ENCODE measurements around the gene SNRNP40. TPM values are rescaled to one million over a fixed set of nuclear protein-coding genes. Genes with fewer than 3 reads are reported as not detected.
"Not testable (repeated sequence)": the region's sequence is repeated elsewhere in the genome, so short reads cannot be mapped to it uniquely, and the experiment has no call there.

SNRNP40 gene
- total RNA-seq, 1 donor from 2014 or later, result 68.0 TPM

GRCh38 chr1:31295874-31296485 is 608 bp downstream of the SNRNP40 start:
- Mint-ChIP-seq H3K36me3 (ENCODE audit: unreplicated experiment) (no peaks in the 10 kb centered on the region), H3K27me3 (ENCODE audit: unreplicated experiment) (no peaks in the 10 kb centered on the region), H3K9me3 (ENCODE audit: unreplicated experiment) (no peaks in the 10 kb centered on the region), H3K4me1 (ENCODE audit: low read depth, unreplicated experiment) (peaks cover 14% of the 10 kb centered on the region), H3K27ac (ENCODE audit: unreplicated experiment) (peak overlapping the region; percentile 20), H3K4me3 (ENCODE audit: unreplicated experiment) (no peak overlapping the region)
- no peak for DNase-seq
- no peak for TF ChIP-seq CTCF (IDR thresholded peaks at IDR 0.05; ENCODE audit: partially characterized antibody, unreplicated experiment)

GRCh38 chr1:31289021-31289420 is 7.6 kb downstream of the SNRNP40 start:
- Mint-ChIP-seq H3K27me3 (ENCODE audit: unreplicated experiment) (no peaks in the 10 kb centered on the region), H3K27ac (ENCODE audit: unreplicated experiment) (no peak overlapping the region), H3K4me3 (ENCODE audit: unreplicated experiment) (no peak overlapping the region), H3K36me3 (ENCODE audit: unreplicated experiment) (no peaks in the 10 kb centered on the region), H3K9me3 (ENCODE audit: unreplicated experiment) (no peaks in the 10 kb centered on the region), H3K4me1 (ENCODE audit: low read depth, unreplicated experiment) (no peaks in the 10 kb centered on the region)
- no peak for DNase-seq
- TF ChIP-seq CTCF (IDR thresholded peaks at IDR 0.05; ENCODE audit: partially characterized antibody, unreplicated experiment), result no peak

GRCh38 chr1:31287791-31288190 is 8.8 kb downstream of the SNRNP40 start:
- not testable (repeated sequence) for H3K36me3 Mint-ChIP-seq (ENCODE audit: unreplicated experiment); H3K4me3 Mint-ChIP-seq (ENCODE audit: unreplicated experiment); H3K9me3 Mint-ChIP-seq (ENCODE audit: unreplicated experiment)

GRCh38 chr1:31282426-31282825 is 14.2 kb downstream of the SNRNP40 start:
- not testable (repeated sequence) for H3K4me3 Mint-ChIP-seq (ENCODE audit: unreplicated experiment); H3K36me3 Mint-ChIP-seq (ENCODE audit: unreplicated experiment); H3K4me1 Mint-ChIP-seq (ENCODE audit: low read depth, unreplicated experiment); H3K9me3 Mint-ChIP-seq (ENCODE audit: unreplicated experiment); H3K27me3 Mint-ChIP-seq (ENCODE audit: unreplicated experiment); DNase-seq; H3K27ac Mint-ChIP-seq (ENCODE audit: unreplicated experiment)

More at GRCh38 chr1:31287791-31288190, 8.8 kb downstream of the SNRNP40 start:
- peak; percentile 22 for DNase-seq
- H3K4me1 Mint-ChIP-seq (ENCODE audit: low read depth, unreplicated experiment); H3K27me3 Mint-ChIP-seq (ENCODE audit: unreplicated experiment); H3K27ac Mint-ChIP-seq (ENCODE audit: unreplicated experiment): not testable (repeated sequence)

GRCh38 chr1:31273619-31274018 is 23.0 kb downstream of the SNRNP40 start:
- no peaks in the 10 kb centered on the region for H3K9me3 Mint-ChIP-seq (ENCODE audit: unreplicated experiment)
- no peak for DNase-seq
- H3K4me3 Mint-ChIP-seq (ENCODE audit: unreplicated experiment), result no peak overlapping the region
- no peaks in the 10 kb centered on the region for H3K36me3 Mint-ChIP-seq (ENCODE audit: unreplicated experiment)
- no peak for TF ChIP-seq CTCF (IDR thresholded peaks at IDR 0.05; ENCODE audit: partially characterized antibody, unreplicated experiment)
- no peaks in the 10 kb centered on the region for H3K4me1 Mint-ChIP-seq (ENCODE audit: low read depth, unreplicated experiment)
- H3K27ac Mint-ChIP-seq (ENCODE audit: unreplicated experiment), result no peak overlapping the region
- H3K27me3 Mint-ChIP-seq (ENCODE audit: unreplicated experiment), result peaks cover 1% of the 10 kb centered on the region

- H3K27me3 Mint-ChIP-seq (ENCODE audit: unreplicated experiment), result peaks cover 1% of the 10 kb centered on the region
- no peaks in the 10 kb centered on the region for H3K36me3 Mint-ChIP-seq (ENCODE audit: unreplicated experiment)
Measured at GRCh38 chr1:31272369-31272768, 24.2 kb downstream of the SNRNP40 start.

More at GRCh38 chr1:31272369-31272768, 24.2 kb downstream of the SNRNP40 start:
- H3K27ac Mint-ChIP-seq (ENCODE audit: unreplicated experiment), result no peak overlapping the region
- no peak for DNase-seq
- no peak overlapping the region for H3K4me3 Mint-ChIP-seq (ENCODE audit: unreplicated experiment)
- TF ChIP-seq CTCF (IDR thresholded peaks at IDR 0.05; ENCODE audit: partially characterized antibody, unreplicated experiment), result no peak
- no peaks in the 10 kb centered on the region for H3K9me3 Mint-ChIP-seq (ENCODE audit: unreplicated experiment)
- no peaks in the 10 kb centered on the region for H3K4me1 Mint-ChIP-seq (ENCODE audit: low read depth, unreplicated experiment)

Data from glutamatergic neuron (in vitro differentiated cells).